Stimulated activated naive CD4-positive, alpha-beta T cell (primary cell): ENCODE results near the gene PLEKHO1.

Experiments
- DNase-seq, 6 experiments: peaks; one replicate each; lab custom pipeline; 2025; lab: John Stamatoyannopoulos, UW

The PLEKHO1 gene

DNA sequence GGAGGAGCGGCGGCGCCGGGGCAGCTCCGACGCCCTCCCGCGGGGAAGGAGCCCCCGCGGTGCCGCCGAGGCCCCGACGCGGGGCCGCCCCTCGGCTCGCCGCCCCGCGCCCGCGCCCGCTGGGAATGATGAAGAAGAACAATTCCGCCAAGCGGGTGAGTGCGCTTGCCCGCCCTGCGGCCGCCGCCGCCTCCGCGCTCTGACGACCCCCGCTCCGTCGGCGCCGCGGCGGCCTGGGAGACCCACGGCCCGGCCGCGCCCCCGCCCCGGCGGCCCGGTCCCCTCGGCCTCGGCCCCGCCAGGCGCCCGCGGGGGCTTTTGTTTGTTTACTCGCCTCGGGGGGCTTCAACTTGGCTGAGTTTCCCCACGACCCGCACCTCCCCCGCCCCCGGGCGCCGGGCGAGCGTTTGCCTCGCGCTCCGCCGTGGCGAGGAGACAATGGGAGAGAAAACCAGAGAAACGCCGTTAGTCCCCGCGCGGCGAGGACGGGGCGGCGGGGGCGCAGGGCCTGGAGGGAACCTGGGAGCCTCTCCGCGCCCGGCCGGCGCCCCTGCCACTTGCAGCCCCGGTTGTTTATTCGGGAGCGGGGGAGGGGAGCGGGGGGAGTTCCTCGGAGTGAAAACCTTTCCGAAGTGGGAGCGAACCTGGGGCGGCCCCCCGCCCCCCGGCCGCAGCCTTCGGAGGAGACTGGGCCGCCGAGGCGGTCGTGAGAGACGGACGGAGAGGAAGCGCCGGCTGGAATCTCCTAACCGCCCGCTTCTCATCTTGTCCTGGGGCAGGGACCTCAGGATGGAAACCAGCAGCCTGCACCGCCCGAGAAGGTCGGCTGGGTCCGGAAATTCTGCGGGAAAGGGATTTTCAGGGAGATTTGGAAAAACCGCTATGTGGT lies 661 bp downstream of the PLEKHO1 start:
- peak in 5 of 6 experiments; percentile 10 to 54 (median 18) for DNase-seq

DNA sequence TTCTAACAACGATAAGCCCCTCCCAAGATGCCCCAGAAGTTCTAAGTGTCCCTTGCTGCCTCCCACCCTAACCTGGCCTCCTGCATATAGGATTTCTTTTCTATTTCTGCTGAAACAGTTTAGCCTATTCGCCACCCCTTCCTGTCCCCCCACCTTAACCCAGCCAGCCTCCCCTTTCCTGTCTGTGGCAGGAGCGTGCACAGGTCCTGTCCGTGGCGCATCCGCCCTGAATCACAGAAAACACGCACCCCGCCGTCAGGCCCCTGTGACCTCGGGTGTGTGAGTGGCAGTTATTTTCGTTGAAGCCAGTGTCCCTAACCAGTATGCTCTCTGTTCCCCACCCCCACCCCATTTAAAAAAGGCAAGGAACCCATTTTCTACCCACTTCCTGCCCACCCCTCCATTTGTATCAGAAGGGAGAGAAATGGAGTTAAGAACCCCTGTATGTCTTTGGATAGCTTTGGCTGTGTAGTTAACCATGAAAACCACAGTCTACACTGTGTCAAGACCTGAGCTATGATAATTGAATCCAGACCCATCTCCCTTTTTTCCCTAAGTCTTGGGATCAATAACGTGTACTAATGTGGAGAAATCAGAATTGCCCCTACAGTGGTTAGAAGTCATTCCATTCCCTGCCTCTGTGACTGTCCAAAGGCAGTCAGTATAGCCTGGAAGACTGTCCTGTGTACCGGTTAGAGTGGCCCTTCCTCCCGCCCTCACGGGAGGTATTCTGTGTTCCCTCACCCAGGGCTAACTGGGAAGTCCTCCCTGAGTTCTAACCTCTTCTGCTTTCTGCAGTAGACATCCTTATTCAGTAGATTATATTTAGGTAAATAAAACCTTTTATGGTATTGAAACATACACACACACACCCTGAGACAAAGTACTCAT lies 1.8 kb downstream of the PLEKHO1 start:
- peak; percentile 15 to 78 (median 66) for DNase-seq

DNA sequence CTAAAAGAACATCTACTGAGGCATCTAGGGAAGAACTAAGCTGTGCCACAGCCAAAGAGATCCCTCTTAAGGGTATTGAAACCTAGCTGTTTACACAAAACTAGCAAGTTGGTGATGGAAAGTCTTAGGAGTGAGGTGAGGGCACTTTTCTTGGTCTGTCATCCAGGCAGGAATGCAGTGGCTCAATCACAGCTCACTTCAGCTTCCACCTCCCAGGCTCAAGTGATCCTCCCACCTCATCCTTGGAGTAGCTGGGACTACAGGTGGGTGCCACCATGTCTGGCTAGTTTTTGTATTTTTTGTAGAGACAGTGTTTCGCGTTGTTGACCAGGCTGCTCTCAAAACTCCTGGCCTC lies 2.4 kb downstream of the PLEKHO1 start:
- no peak for DNase-seq

DNA sequence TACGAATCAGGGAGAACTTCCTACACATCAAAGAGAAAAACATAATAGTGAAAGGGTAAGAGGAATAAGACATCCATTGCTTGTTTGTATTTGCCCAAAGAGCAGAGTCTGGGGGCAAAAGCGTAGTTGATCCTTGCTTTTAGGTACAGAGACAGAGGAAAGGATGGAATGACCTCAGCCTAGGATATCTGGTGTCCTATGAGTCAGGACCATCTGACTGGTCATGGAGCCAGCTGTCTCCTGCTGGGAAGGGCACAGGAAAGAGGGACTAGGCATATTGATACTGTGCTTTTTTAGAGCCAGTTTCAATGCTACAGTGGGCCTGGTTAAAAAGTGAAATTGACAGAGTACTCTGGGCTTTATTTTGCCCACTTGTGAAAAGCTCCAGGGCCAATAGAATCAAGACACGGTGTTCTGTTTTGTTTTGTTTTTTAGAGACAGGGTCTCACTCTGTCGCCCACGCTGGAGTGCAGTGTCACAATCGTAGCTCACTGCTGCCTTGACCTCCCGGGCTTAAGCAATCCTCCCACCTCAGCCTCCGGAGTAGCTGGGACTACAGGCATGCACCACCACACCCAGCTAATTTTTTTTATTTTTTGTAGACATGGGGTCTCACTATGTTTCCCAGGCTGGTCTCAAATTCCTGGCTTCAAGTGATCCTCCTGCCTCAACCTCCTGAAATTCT lies 3.2 kb downstream of the PLEKHO1 start:
- DNase-seq: no peak

DNA sequence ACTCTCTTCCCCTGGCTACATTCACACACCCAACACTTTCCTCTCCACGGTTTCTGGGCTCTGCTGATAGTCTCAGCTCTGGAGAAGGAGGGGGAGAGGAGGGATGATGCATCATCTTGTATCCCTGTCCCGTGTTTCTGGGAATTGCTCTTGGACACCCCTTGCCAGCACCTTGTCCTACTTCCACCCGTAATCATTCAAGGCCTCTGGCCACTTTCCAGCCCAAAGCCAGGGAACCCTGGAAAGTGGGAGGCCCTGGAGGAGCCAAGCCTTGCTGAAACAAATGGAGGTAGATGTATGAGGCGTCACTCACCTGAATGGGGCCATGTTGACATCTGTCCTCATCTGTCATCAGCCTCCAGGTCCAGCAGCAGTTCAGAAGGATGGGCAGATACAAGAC lies 4.4 kb downstream of the PLEKHO1 start:
- DNase-seq: no peak

DNA sequence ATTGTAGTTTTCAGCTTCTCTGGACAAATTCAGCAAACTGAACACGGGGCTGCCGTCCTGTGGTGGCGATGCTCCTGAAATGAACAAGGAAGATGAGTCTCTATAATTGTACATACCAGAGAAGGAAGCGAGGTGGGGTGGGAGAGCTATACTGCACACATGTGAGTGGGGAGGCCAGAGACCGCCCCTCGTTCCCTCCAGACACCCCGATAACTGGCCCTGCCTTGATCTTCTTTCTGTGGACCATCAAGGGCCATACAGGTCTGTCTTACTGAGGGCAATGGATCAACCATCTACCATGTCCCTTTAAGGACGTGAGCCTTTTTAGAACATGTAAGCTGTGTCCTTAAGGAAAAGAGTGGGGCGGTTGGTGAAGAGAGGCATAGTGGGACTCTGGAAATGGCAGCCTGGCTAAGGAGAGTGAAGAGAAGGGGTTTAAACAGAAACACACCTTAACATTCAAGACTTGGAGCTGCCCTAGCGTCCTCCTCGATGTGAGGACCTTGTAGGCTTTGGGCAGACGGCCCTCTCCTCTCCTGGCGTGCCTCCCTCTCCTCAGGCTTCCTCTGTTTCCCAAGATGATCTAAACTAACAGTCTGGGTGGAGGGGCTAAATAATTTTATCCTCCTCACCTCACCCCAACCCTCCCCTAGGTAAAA lies 5.8 kb downstream of the PLEKHO1 start:
- DNase-seq: no peak

DNA sequence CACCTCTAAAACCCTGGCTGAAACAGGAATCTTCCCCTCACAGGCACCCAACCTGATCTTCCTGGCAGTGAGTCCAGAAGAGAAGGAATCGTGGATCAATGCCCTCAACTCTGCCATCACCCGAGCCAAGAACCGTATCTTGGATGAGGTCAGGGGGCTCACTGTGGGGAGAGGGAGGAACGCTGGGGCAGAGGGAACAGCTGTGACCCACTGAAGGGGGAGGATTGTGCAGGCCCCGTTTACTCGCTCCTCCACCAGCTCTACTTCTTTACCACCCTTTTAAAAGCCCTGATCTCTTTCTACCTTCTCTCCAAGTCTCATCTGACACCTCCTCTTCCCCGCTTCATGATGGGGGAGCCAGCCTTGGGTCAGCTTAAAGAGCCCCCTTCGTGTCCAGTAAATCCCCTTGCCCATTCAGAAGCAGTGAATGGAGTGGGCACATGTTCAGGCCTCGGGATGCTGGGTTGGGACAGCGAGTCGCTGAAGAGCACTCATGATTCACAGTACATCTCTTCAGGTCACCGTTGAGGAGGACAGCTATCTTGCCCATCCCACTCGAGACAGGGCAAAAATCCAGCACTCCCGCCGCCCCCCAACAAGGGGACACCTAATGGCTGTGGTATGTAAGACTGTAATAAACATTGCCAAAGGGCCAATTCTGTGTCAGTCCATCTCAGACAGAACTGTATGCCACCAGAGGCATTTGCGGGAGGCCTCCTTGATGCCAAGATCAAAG lies 7.3 kb downstream of the PLEKHO1 start:
- DNase-seq: no peak

DNA sequence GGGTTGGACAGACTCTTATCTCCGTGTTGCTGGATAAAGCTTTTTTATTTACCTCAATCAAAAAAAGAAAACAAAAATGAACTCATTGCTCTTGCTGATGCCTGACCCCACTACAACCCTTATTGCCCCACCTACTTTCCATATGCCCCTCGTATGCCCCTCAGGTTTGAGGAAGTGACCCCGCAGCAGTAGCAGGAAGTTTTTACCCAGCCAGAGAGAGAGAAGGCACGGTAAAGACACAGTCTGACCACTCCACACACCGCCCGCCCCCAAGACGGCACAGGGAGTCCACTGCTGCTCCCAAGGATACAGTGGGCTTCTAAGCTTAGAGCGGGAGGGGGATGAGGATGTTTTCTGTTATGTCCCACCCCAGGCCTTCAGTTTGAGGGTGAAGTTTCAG lies 9.8 kb downstream of the PLEKHO1 start:
- no peak for DNase-seq

DNA sequence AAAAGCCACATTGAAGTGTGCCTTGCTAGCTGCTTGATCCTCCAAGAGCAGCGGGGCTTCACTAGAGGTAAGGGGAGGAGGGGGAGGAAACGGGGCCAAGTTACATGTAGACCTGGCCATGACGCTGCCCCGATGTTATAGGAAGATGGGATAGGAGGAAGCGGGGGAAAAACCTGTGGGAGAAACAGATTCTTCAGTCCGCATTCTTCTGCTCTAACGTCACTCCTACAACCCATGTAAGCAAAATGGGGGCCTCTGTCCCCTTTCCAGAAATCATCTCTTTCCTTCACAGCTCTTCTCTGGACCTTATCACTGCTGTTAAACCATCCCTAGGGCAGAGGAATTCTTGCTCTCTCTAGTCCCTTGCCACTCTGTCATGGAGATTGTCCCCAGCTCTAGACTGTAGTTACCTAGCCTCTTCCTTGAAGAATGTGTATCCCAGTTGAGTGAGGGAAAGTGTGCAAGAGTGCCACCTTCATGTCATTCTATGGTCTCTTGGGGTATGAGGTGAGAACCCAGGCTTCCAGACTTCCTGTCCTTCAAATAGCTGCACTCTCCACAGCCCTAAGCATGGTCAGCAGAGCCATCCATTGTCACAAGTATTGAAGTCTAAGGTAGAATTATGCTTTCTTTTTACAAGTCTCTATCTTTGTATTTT lies 11.4 kb downstream of the PLEKHO1 start:
- DNase-seq: no peak

DNA sequence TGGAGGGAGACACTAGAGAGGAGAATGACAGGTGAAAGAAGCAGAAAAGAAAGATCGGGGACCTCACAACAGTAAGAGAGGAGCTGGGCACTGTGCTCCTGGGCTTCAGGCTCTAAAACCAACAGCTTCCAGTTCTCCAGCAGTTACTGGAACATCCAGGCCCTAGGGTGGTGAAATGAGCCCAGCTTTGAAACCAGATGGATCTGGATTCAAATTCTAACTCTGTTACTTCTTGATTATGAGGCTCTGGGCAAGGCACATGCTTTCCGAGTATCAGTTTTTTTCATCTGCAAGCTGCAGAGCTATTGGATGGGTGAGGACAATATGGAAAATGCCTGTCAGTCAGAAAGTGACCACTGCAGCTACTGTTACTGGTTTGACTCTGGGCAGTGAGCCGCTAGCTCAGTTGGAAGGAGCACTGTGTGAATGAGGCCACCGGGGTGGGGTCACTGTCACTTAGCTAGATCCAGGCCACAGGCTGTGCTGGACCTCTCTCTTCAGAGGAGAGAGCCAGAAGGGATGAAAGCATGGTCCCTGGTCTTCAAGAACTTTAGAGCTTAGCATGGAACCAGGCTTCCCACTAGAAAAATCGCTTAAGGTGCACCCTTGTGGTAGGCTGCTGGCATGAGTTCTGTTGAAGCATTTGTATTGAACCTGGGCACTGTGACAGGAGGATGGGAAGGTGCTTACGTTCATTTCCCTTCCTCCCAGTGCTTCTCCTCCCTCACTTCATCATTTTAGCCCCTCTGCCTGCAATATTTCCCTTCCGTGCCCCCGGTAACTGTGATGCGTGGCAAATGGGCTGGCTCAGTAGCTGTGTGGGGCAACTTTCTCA lies 12.2 kb downstream of the PLEKHO1 start:
- peak in 2 of 6 experiments; percentile 26 to 31 for DNase-seq

DNA sequence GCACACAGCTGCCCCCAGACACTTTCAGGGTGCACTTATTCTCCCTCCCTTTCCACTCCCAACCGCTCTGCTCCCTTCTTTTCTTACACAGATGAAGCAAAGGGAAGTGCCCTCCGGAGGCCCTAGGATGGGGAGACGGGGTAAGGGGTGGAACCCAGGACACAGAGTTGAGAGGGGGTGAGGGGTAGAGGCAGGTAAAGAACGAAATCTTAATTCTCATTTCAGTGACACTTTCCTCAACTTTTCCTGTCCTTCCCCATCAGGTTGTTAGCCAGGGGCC lies 12.8 kb downstream of the PLEKHO1 start:
- DNase-seq: no peak

DNA sequence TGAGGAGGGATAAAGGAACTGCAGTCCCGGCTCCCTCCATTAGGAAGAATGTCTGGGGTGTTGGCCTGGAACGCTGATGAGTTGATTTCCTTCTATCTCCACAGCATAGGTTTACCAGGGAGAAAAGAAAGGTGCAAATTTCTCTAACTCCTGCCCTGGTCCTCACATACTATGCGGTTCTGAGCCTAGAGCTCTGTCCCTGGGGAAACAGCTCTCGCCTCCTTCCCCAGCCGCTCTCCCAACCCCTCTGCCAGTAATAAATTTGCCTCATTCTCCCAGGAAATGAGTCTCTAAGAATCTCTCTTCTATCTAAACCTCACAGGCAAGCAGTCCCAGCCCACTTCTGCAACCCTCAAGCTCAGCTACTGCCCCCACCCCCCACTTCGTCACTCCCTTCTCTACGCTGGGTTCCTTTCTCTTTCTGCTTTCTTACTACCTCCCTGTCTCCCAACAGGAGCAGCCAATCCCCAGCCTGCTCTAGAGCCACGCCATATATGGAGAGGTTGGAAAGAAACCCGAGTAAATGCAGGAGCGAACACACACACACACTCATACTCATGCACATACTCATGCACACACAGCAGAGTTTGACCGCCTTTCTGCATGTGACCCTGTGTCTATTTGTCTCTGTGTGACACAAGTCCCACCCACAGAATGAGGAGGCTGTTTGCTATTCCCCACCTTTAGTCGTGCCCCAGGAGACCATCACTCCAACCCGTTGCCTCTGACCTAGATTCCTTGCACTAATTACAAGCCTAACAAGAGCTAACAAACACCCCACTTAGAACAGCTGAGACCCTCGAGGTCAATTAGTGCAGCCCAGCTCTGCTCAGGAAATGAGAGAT lies 13.4 kb downstream of the PLEKHO1 start:
- DNase-seq: peak in 1 of 6 experiments; percentile 6

DNA sequence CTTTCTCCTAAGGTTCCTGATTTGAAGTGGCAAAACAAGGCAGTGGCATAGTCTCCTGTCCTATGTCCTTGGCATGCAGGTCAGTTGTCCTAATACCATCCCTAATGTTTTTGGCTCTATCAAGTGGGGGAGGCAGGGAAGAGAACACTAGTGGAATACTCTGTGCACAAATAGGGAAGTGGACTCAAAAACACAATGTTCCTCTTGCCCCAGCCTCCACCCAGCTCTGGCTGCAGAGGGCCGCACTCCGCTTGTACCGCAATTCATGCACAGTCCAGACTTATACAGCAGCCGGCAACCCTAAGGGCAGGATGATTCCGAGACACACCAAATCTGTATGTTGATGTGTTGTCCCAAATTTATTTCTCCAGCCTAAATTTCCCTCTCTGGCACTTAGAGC lies 14.5 kb downstream of the PLEKHO1 start:
- no peak for DNase-seq

DNA sequence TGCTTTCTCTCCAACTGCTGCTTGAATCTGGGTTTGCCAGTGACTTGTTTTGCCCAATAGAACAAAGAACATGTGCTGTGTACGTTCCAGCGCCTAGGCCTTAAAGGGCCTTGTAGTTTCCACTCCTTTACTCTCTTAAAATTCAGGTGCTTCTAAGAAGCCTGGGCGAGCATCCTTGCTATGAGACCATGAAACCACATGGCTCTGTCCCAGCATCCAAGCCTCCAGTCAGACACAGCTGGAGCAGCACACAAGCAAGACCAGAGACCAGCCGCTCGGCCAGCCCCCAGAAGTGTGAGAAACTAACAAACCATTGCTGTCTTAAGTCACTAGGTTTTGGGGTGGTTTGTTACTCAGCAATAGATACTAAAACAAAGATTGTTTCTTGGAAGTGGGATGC lies 15.1 kb downstream of the PLEKHO1 start:
- no peak for DNase-seq

DNA sequence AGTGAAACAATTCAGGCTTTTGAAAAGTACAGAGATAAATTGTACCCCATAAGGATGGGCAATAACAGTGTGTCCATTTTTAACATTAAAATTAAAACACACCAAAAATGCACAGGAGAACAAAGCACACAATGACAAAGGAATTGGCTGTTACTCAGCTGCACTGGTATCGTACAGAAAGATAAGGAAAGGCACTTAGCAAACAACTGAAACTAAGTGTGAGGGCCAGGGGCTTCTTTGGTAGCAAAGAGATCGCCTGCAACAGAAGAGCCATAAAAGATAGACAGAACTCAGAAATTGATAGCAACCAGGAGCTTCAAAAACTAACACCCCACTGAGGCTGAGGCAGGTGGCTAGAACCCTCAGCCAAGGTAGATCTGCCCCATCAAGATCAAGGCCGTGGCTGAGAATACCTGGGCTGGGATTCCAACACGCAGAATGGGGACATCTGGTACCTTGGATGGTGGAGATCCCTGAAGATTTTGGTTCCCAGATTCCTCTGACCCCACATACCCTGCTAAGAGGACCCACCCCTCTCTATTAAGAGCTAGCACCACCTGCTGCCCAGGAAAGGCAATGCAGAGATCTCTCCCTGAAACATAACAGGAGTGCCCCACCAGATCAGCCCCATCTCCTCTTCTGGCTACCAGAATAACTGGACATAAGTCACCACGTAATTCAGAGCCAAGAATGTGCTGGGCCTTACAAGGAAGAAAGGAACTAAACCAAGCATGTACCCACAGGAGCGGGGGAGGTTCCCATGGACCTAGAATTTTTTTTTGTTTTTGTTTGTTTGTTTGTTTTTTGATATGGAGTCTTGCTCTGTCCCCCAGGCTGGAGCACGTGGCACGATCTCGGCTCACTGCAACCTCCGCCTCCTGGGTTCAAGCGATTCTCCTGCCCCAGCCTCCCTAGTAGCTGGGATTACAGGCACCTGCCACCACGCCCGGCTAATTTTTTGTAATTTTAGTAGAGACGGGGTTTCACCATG lies 16.2 kb downstream of the PLEKHO1 start:
- DNase-seq: peak in 5 of 6 experiments; percentile 13 to 45 (median 35)

DNA sequence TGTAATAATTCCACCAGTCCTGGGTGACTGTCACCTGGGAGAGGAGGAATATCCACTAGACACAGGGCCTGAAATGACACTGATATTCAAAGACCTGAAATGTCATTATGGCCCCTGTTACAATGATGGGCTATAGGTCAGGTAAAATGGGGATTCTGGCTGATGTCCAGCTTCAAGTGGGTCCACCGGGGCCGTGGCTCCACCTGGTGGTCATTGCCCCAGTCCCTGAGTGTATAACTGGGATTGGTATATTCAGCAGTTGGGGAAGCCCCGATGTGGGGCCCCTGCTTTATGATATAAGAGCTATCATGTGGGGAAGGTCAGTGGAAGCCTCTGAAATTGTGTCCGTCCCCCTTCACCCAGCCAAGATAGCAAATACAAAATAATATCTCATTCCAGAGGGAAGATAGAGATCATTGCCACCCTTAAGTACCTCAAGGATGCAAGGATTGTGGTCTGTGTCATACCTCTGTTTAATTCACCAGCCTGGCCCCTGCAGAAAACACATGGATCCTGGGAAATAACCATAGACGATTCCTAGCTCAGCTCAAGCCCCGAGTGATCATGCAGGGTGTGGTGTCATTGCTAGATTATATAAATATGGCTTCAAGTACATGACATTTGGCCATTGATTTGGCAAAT lies 19.4 kb downstream of the PLEKHO1 start:
- peak in 4 of 6 experiments; percentile 12 to 40 (median 22) for DNase-seq

DNA sequence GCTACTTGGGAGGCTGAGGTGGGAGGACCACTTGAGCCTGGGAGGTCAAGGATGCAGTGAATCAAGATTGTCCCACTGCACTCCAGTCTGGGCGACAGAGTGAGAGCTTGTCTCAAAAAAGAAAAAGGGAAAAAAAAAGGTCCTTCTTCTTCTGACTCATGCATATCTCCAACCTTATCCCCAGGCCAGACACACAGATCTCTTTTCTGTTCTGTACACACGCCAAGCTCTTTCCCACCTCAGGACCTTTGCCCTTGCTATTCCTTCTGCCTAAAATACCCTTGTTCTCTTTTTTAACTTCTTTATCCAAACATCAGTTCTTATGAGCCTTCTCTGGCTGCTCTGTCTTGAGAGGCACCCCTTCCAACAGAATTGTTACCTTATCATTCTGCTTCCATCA lies 22.1 kb downstream of the PLEKHO1 start:
- no peak for DNase-seq
